ENCODE results near the gene DST.

DST gene

GRCh38 chr6:56541741-56542360 is 100.8 kb downstream of the DST start:
- peak overlapping the region; percentile 52 for H3K4me3 ChIP-seq (replicated peaks; ENCODE audit: insufficient read depth, low read length)
- TF ChIP-seq SPI1 (IDR thresholded peaks at IDR 0.05; ENCODE audit: borderline replicate concordance, low read depth), result no peak
- H3K27ac ChIP-seq (replicated peaks), result no peak overlapping the region
- DNase-seq (ENCODE audit: low read depth in 1 of 2, low spot score in 1 of 2), result no peak
- no peaks in the 10 kb centered on the region for H3K27me3 ChIP-seq (ENCODE audit: insufficient read depth, poor library complexity, severe bottlenecking)

DNA sequence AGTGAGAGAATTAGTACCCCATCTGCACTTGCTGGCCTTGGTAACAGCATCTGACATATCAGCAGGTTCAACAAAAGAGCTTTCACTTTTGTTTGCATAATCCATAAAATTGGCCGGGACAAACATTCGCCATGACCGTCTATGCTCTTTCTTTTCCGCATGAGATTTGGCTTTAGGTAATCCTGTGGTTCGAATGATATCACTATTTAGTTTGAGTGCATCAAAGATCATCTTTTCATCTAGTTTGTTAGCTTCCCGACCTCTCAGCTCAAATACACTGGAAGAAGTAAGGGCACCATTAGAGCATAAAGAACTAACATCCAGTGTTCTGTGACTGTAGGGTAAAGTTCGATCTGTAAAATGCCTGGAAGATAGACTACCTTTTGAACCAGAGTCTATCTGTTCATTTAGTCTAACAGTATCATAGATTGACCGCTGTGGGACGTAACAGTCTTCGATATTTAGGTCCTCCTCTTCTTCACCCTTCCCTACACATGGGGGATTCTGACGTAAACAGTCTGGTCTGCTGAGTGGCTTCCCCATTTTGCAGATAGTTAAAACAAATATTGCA is 101.6 kb downstream of the DST start:
- H3K27ac ChIP-seq (replicated peaks), result no peak overlapping the region
- DNase-seq (ENCODE audit: low read depth in 1 of 2, low spot score in 1 of 2), result peak in 1 of 2 experiments; percentile 9
- TF ChIP-seq REST (IDR thresholded peaks at IDR 0.05; ENCODE audit: insufficient replicate concordance, low read depth), result no peak
- TF ChIP-seq SPI1 (IDR thresholded peaks at IDR 0.05; ENCODE audit: borderline replicate concordance, low read depth), result peak; percentile 36; the same call in 1 of the 2 replicates
- no peak for TF ChIP-seq GABPA (IDR thresholded peaks at IDR 0.05; ENCODE audit: low read depth)
- no peaks in the 10 kb centered on the region for H3K27me3 ChIP-seq (ENCODE audit: insufficient read depth, poor library complexity, severe bottlenecking)
- H3K4me3 ChIP-seq (replicated peaks; ENCODE audit: insufficient read depth, low read length), result no peak overlapping the region

- no peak overlapping the region for H3K27ac ChIP-seq (replicated peaks)
- TF ChIP-seq POLR2AphosphoS5 (IDR thresholded peaks at IDR 0.05; ENCODE audit: low read depth) (no peak), SPI1 (IDR thresholded peaks at IDR 0.05; ENCODE audit: borderline replicate concordance, low read depth) (peak; percentile 96)
- no peaks in the 10 kb centered on the region for H3K27me3 ChIP-seq (ENCODE audit: insufficient read depth, poor library complexity, severe bottlenecking)
- peak; percentile 2 to 25 for DNase-seq (ENCODE audit: low read depth in 1 of 2, low spot score in 1 of 2)
- no peak overlapping the region for H3K4me3 ChIP-seq (replicated peaks; ENCODE audit: insufficient read depth, low read length)
Measured at GRCh38 chr6:56540232-56541029, 102.3 kb downstream of the DST start.

- H3K27ac ChIP-seq (replicated peaks), result no peak overlapping the region
- DNase-seq (ENCODE audit: low read depth in 1 of 2, low spot score in 1 of 2), result no peak
Measured at GRCh38 chr6:56539527-56540105, 103.1 kb downstream of the DST start.

More at GRCh38 chr6:56539527-56540105, 103.1 kb downstream of the DST start:
- no peaks in the 10 kb centered on the region for H3K27me3 ChIP-seq (ENCODE audit: insufficient read depth, poor library complexity, severe bottlenecking)
- TF ChIP-seq GABPA (IDR thresholded peaks at IDR 0.05; ENCODE audit: low read depth) (no peak), REST (IDR thresholded peaks at IDR 0.05; ENCODE audit: insufficient replicate concordance, low read depth) (no peak), POLR2AphosphoS5 (IDR thresholded peaks at IDR 0.05; ENCODE audit: low read depth) (no peak), SPI1 (IDR thresholded peaks at IDR 0.05; ENCODE audit: borderline replicate concordance, low read depth) (no peak)
- TF ChIP-seq, protein P1, sequence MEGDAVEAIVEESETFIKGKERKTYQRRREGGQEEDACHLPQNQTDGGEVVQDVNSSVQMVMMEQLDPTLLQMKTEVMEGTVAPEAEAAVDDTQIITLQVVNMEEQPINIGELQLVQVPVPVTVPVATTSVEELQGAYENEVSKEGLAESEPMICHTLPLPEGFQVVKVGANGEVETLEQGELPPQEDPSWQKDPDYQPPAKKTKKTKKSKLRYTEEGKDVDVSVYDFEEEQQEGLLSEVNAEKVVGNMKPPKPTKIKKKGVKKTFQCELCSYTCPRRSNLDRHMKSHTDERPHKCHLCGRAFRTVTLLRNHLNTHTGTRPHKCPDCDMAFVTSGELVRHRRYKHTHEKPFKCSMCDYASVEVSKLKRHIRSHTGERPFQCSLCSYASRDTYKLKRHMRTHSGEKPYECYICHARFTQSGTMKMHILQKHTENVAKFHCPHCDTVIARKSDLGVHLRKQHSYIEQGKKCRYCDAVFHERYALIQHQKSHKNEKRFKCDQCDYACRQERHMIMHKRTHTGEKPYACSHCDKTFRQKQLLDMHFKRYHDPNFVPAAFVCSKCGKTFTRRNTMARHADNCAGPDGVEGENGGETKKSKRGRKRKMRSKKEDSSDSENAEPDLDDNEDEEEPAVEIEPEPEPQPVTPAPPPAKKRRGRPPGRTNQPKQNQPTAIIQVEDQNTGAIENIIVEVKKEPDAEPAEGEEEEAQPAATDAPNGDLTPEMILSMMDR (IDR thresholded peaks at IDR 0.05; ENCODE audit: insufficient read depth, low read length), result no peak
- H3K4me3 ChIP-seq (replicated peaks; ENCODE audit: insufficient read depth, low read length), result no peak overlapping the region
